BLaER1 (cell line): Measurements from ENCODE around the gene GLIPR2.
A peak's percentile ranks its signal among the peaks of the same experiment; 100 is the strongest.

Experiments used
- H3K27ac ChIP-seq: shearing (Covaris generic); formaldehyde crosslinking; 2 replicates; pipeline ENCODE4 v1.8.1; 2022
- H3K27me3 ChIP-seq: shearing (Covaris generic); formaldehyde crosslinking; 2 replicates; pipeline ENCODE4 v1.8.1; 2022
- H3K36me3 ChIP-seq: shearing (Covaris generic); formaldehyde crosslinking; 2 replicates; pipeline ENCODE4 v1.8.1; 2022
- H3K4me1 ChIP-seq: shearing (Covaris generic); formaldehyde crosslinking; 2 replicates; pipeline ENCODE4 v1.8.1; 2022
- H3K4me2 ChIP-seq: shearing (Covaris generic); formaldehyde crosslinking; 2 replicates; pipeline ENCODE4 v1.8.1; 2022
- H3K4me3 ChIP-seq: shearing (Covaris generic); formaldehyde crosslinking; 2 replicates; pipeline ENCODE4 v1.8.1; 2022
- H3K9ac ChIP-seq: shearing (Covaris generic); formaldehyde crosslinking; 2 replicates; pipeline ENCODE4 v1.8.1; 2022
- H3K9me3 ChIP-seq: shearing (Covaris generic); formaldehyde crosslinking; 2 replicates; pipeline ENCODE4 v1.8.1; 2022
- H4K20me1 ChIP-seq: shearing (Covaris generic); formaldehyde crosslinking; 2 replicates; pipeline ENCODE4 v1.8.1; 2022
- Cebpa-rat ChIP-seq: shearing (Covaris generic); IDR thresholded peaks from 2 replicates; pipeline ENCODE4 v1.8.1; 2022

GLIPR2 gene

GRCh38 chr9:36142510-36143244, 6.1 kb downstream of the GLIPR2 start:
- no peak for TF ChIP-seq Cebpa-rat
- Histone ChIP-seq H3K9me3 (peaks cover 11% of the 10 kb centered on the region), H3K27me3 (no peaks in the 10 kb centered on the region), H4K20me1 (no peaks in the 10 kb centered on the region), H3K36me3 (peaks cover 23% of the 10 kb centered on the region), H3K4me3 (peak overlapping the region; percentile 45), H3K27ac (peak overlapping the region; percentile 85), H3K4me1 (peaks cover 78% of the 10 kb centered on the region), H3K4me2 (peak overlapping the region; percentile 89), H3K9ac (peak overlapping the region; percentile 72)

DNA sequence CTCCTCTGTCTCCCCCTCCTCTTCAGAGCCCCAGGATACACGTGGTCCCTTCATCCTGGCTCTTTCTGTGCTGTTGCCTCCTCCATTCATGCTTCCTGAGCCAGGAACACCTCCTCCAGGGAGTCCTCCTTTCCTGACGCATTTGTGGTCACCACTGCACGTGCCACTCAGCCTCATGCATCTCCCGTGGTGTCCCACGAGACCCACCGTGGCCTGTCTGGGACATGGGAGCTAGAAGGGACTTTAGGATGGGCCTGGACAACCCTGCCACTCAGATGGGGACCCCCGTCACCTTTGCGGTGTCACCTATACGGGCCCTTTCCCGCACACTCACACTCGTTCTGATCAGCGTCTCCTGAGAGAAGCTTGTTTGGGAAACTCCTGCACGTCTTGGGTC, 6.7 kb downstream of the GLIPR2 start:
- Histone ChIP-seq H3K27ac (peak overlapping the region; percentile 85), H3K9me3 (peaks cover 11% of the 10 kb centered on the region), H4K20me1 (no peaks in the 10 kb centered on the region), H3K4me3 (peak overlapping the region; percentile 45; the same call in 1 of the 2 replicates), H3K4me2 (peak overlapping the region; percentile 89), H3K27me3 (no peaks in the 10 kb centered on the region), H3K4me1 (peaks cover 78% of the 10 kb centered on the region), H3K9ac (peak overlapping the region; percentile 72), H3K36me3 (peaks cover 29% of the 10 kb centered on the region)
- no peak for TF ChIP-seq Cebpa-rat

DNA sequence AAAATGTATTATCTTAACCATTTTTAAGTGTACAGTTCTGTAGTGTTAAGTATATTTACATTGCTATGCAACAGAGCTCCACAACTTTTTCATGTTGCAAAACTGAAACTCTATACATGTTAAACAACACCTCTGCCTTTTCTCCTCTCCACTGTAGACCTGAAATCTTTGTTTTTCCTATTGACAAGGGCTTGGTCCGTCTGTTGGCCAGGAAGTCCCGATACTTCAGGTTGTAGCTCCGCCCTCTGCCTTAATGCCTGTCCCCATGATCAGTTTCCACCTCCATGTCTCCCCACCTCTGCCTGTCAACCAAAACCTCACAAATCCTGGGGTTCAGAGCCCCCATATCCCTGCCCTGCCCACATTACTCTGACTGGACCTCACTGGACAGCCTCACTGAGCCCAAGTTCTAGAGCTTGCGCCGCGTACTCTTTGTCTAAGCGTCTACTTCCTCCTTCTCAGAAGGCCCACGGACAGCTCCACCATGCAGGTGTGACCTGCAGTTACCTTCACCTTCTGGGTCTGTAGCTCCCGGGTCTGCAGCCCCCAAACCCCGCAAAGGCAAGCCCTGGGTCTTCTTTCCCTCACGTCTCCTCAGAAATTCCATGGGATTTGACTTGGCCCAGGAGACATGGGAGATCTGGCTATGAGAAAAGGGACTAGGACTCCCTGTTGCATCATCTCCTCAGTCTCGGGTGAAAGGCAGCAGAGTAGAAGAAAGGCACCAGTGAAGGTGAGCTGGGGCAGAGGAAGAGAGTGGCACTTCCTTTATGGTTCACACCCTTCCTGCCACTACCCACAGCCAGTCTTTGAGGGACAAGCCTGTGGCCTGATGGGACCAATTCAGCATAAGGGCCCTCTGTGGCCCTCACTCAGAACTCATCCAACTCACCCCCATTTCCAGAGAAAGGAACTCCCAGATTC, 8.0 kb downstream of the GLIPR2 start:
- H3K9ac ChIP-seq = no peak overlapping the region

DNA sequence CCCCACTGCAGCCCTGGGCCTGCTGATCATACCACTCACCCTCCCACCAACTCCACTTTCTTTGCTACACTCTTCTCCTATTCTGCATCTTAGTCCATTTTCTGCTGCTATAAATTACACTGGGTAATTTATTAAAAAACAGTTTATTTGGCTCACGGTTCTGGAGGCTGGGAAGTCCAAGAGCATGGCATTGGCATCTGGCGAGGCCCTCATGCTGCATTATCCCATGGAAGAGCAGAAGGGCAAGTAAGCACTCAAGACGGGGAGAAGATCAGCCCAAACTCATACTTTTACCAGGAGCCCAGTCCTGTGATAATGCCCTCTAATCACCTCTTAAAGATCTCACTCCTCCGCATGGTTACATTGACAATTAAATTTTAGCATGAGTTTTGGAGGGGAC, 9.4 kb downstream of the GLIPR2 start:
- Histone ChIP-seq H3K4me2 (no peak overlapping the region), H3K9ac (no peak overlapping the region), H3K27ac (no peak overlapping the region), H3K4me1 (peaks cover 78% of the 10 kb centered on the region), H4K20me1 (no peaks in the 10 kb centered on the region), H3K9me3 (peaks cover 11% of the 10 kb centered on the region), H3K36me3 (peaks cover 31% of the 10 kb centered on the region), H3K4me3 (no peak overlapping the region), H3K27me3 (no peaks in the 10 kb centered on the region)
- TF ChIP-seq Cebpa-rat = no peak

More for the DNA sequence above, 8.0 kb downstream of the GLIPR2 start:
- H3K9me3 ChIP-seq = peaks cover 11% of the 10 kb centered on the region
- no peak overlapping the region for H3K4me3 ChIP-seq
- no peaks in the 10 kb centered on the region for H3K27me3 ChIP-seq
- peaks cover 78% of the 10 kb centered on the region for H3K4me1 ChIP-seq
- 0 out of 2 replicates have a peak, but pooled peaks have one; percentile 31 for TF ChIP-seq Cebpa-rat
- H3K36me3 ChIP-seq = peaks cover 31% of the 10 kb centered on the region
- peak overlapping the region; percentile 41 for H3K4me2 ChIP-seq
- no peaks in the 10 kb centered on the region for H4K20me1 ChIP-seq
- H3K27ac ChIP-seq = peak overlapping the region; percentile 85

DNA sequence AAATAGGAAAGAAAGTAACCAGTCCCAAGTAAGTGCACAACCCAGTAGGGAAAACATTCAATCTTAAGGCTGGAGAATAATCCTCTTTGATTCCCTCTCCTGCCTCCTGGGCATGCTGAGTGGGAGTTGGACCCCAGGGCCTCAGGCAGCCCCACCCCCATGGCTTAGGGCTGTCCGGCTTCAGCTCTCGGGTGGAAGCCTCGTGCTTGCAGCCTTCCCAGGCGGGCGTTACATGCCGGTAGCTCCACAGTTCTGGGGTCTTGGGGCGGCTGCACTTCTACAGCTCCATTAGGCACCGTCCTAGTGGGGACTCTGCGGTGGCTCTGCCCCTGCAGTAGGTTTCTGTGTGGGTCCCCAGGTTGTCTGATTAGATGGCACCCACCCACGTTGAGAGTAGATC, 10.1 kb downstream of the GLIPR2 start:
- H3K4me2 ChIP-seq = no peak overlapping the region
- no peaks in the 10 kb centered on the region for H3K27me3 ChIP-seq
- H3K4me1 ChIP-seq = peaks cover 78% of the 10 kb centered on the region
- H3K27ac ChIP-seq = 0 out of 2 replicates have a peak overlapping the region, but pooled peaks have one; percentile 16
- peaks cover 11% of the 10 kb centered on the region for H3K9me3 ChIP-seq
- H3K36me3 ChIP-seq = peaks cover 31% of the 10 kb centered on the region
- no peak overlapping the region for H3K9ac ChIP-seq
- no peak overlapping the region for H3K4me3 ChIP-seq
- no peak for TF ChIP-seq Cebpa-rat
- H4K20me1 ChIP-seq = no peaks in the 10 kb centered on the region

DNA sequence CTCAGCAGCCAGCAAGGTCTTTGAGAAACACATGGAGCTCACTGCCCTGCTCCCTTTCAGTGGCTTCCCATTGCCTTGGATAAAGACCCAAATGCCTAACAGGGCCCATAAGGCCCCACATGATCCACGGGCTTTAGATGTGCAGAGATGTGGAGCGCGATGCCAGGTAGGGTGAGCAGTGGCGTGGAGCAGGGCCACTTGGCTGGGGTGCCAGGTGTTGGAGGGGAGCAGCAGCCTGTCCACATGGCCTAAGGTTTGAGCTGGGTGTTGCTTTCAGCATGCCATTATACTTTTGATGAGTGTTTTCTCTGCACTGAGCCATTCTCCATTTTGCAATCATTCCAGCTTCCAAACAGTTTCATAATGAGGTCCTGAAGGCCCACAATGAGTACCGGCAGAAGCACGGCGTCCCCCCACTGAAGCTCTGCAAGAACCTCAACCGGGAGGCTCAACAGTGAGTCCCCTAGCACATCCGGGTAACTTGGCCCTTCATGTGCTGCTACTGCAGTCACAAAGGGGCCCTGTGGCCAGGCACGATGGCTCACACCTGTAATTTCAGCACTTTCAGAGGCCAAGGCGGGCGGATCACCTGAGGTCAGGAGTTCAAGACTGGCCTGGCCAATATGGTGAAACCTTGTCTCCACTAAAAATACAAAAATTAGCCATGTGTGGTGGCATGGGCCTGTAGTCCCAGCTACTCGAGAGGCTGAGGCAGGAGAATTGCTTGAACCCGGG, 11.1 kb downstream of the GLIPR2 start:
- Histone ChIP-seq H3K4me3 (no peak overlapping the region), H3K36me3 (peaks cover 31% of the 10 kb centered on the region), H3K4me1 (peaks cover 78% of the 10 kb centered on the region), H3K4me2 (no peak overlapping the region), H4K20me1 (no peaks in the 10 kb centered on the region), H3K9ac (no peak overlapping the region), H3K9me3 (peaks cover 11% of the 10 kb centered on the region), H3K27me3 (no peaks in the 10 kb centered on the region), H3K27ac (peak overlapping the region; percentile 10; the same call in 1 of the 2 replicates)
- no peak for TF ChIP-seq Cebpa-rat

GRCh38 chr9:36148311-36149051, 11.9 kb downstream of the GLIPR2 start:
- H3K36me3 ChIP-seq = peaks cover 31% of the 10 kb centered on the region
- H3K27ac ChIP-seq = peak overlapping the region; percentile 50
- H3K9ac ChIP-seq = no peak overlapping the region; the same call in 1 of the 2 replicates
- H4K20me1 ChIP-seq = no peaks in the 10 kb centered on the region
- H3K4me3 ChIP-seq = no peak overlapping the region
- H3K4me1 ChIP-seq = peaks cover 78% of the 10 kb centered on the region
- TF ChIP-seq Cebpa-rat = no peak
- peak overlapping the region; percentile 91 for H3K4me2 ChIP-seq
- no peaks in the 10 kb centered on the region for H3K27me3 ChIP-seq
- H3K9me3 ChIP-seq = peaks cover 11% of the 10 kb centered on the region

GRCh38 chr9:36149197-36149596, 12.7 kb downstream of the GLIPR2 start:
- Histone ChIP-seq H3K27ac (peak overlapping the region; percentile 50; the same call in 1 of the 2 replicates), H3K4me3 (no peak overlapping the region), H3K9ac (no peak overlapping the region), H4K20me1 (no peaks in the 10 kb centered on the region), H3K4me1 (peaks cover 78% of the 10 kb centered on the region), H3K4me2 (peak overlapping the region; percentile 91), H3K9me3 (peaks cover 11% of the 10 kb centered on the region), H3K36me3 (peaks cover 31% of the 10 kb centered on the region), H3K27me3 (no peaks in the 10 kb centered on the region)
- TF ChIP-seq Cebpa-rat = no peak
